ENCODE results near the gene FEM1C.

FEM1C gene

DNA sequence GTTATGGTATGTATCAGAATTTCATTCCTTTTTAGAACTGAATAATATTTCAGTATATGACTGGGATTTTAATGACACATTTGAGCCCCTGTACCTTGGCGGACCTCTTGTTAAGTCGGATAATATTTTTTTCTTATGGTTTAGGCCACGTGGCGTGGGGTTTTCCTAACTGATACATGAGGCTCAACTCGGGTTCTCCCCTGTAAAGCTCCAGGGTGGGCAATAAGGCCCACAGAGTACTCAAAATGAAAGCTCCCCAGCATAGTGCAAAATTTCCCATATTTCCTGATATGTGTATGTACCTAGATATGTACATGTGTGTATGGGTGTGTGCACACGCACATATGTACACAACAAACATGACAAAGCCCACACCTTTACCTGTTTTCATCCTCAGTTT lies 33.2 kb upstream of the FEM1C start:
- no peak overlapping the region for H3K4me3 ChIP-seq (ENCODE audit: low read depth in 1 of 2, low read length in 2 of 2)
- H3K9me3 ChIP-seq (ENCODE audit: control insufficient read depth in 1 of 2, low read length in 2 of 2) = no peaks in the 10 kb centered on the region
- no peaks in the 10 kb centered on the region for H3K4me1 ChIP-seq (ENCODE audit: control insufficient read depth in 1 of 2, insufficient read depth in 2 of 2, low read length in 2 of 2)
- peaks cover 0 to 4% of the 10 kb centered on the region in 2 donors for H3K36me3 ChIP-seq (ENCODE audit: control insufficient read depth in 1 of 2, insufficient read depth in 2 of 2, low read length in 2 of 2)
- no peaks in the 10 kb centered on the region for H3K27me3 ChIP-seq (ENCODE audit: low read depth, low read length)
- no peak overlapping the region for H3K27ac ChIP-seq (ENCODE audit: low read length)

DNA sequence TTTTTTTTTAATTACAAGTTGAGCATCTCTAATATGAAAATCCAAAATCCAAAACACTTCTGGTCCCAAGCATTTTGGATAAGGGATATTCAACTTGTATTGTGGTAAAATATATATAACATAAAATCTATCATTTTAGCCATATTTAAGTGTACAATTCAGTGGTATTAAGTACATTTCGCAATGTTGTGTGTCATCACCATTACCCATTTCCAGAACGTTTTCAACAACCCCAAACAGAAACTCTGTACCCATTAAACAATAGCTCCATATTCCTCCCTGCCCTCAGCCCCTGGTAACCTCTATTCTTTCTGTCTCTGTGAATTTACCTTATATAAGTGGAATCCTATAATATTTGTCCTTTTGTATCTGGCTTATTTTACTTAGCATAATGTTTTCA lies 32.8 kb upstream of the FEM1C start:
- no peaks in the 10 kb centered on the region for H3K9me3 ChIP-seq (ENCODE audit: control insufficient read depth in 1 of 2, low read length in 2 of 2)
- H3K27ac ChIP-seq (ENCODE audit: low read length) = no peak overlapping the region
- peaks cover 0 to 4% of the 10 kb centered on the region in 2 donors for H3K36me3 ChIP-seq (ENCODE audit: control insufficient read depth in 1 of 2, insufficient read depth in 2 of 2, low read length in 2 of 2)
- no peaks in the 10 kb centered on the region for H3K4me1 ChIP-seq (ENCODE audit: control insufficient read depth in 1 of 2, insufficient read depth in 2 of 2, low read length in 2 of 2)
- no peaks in the 10 kb centered on the region for H3K27me3 ChIP-seq (ENCODE audit: low read depth, low read length)
- H3K4me3 ChIP-seq (ENCODE audit: low read depth in 1 of 2, low read length in 2 of 2) = no peak overlapping the region

DNA sequence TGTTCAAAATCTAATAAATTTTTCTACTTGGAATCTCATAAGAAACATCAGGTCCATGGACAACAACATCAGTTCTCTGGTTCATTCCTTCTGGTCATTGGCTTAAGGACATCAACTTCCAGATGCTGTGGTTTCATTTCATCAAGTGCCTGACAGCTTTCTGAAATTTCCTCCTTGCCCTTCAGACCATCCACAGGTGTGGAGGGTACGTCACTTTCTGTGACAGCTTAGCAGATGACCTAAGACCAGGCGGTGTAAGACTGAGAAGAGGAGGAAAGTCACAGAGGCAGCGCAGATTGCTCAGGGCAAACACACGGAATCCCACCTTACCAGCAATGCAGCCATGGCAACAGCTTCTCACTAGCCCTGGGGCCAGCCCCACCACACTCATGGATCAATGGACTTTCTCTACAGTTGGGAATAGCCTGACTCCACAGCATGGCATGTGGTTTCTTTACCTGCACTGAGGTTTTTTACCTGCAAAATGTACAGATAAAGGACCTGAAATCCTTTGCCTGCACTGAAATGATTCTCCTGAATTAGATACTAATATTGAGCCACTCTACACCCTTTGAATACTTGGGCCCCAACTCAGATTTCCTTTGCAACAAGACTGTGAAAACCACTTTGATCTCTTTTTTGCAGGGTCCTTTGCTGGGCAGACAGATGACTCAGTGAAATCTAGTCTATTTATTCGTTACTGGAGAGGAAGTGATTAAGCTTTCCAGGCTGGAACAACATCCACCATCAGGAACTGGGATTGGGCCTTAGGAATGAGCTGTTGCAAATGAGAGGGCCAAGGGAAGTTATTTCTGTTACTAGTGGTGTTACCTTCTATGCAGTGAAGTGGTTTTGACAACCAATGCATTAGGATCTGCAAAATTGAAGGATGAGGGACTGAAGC lies 30.8 kb upstream of the FEM1C start:
- H3K9me3 ChIP-seq (ENCODE audit: control insufficient read depth in 1 of 2, low read length in 2 of 2) = no peaks in the 10 kb centered on the region
- no peak overlapping the region for H3K27ac ChIP-seq (ENCODE audit: low read length)
- H3K27me3 ChIP-seq (ENCODE audit: low read depth, low read length) = no peaks in the 10 kb centered on the region
- no peak overlapping the region for H3K4me3 ChIP-seq (ENCODE audit: low read depth in 1 of 2, low read length in 2 of 2)
- no peaks in the 10 kb centered on the region for H3K4me1 ChIP-seq (ENCODE audit: control insufficient read depth in 1 of 2, insufficient read depth in 2 of 2, low read length in 2 of 2)
- H3K36me3 ChIP-seq (ENCODE audit: control insufficient read depth in 1 of 2, insufficient read depth in 2 of 2, low read length in 2 of 2) = peaks cover 0 to 4% of the 10 kb centered on the region in 2 donors

DNA sequence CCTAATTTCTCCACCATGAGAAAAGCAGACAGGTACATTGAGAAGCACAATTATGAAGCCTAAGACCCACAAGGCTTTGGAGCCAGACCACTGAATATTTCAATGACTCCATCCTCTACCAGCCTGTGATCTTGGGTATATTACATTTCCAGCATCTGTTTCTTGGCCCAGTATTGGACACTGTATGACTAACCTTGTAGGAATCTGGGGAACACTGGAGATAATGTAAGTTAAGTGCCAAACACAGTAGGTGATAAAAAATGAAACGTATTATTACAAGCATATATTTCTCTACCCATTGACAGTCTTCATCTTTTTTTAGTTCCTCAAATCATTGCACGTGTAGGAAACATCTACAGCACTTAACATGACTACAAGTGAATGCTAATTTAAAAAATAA lies 28.6 kb upstream of the FEM1C start:
- H3K36me3 ChIP-seq (ENCODE audit: control insufficient read depth in 1 of 2, insufficient read depth in 2 of 2, low read length in 2 of 2) = peaks cover 0 to 4% of the 10 kb centered on the region in 2 donors
- no peaks in the 10 kb centered on the region for H3K4me1 ChIP-seq (ENCODE audit: control insufficient read depth in 1 of 2, insufficient read depth in 2 of 2, low read length in 2 of 2)
- H3K27ac ChIP-seq (ENCODE audit: low read length) = no peak overlapping the region
- no peaks in the 10 kb centered on the region for H3K9me3 ChIP-seq (ENCODE audit: control insufficient read depth in 1 of 2, low read length in 2 of 2)
- no peak overlapping the region for H3K4me3 ChIP-seq (ENCODE audit: low read depth in 1 of 2, low read length in 2 of 2)
- H3K27me3 ChIP-seq (ENCODE audit: low read depth, low read length) = no peaks in the 10 kb centered on the region

DNA sequence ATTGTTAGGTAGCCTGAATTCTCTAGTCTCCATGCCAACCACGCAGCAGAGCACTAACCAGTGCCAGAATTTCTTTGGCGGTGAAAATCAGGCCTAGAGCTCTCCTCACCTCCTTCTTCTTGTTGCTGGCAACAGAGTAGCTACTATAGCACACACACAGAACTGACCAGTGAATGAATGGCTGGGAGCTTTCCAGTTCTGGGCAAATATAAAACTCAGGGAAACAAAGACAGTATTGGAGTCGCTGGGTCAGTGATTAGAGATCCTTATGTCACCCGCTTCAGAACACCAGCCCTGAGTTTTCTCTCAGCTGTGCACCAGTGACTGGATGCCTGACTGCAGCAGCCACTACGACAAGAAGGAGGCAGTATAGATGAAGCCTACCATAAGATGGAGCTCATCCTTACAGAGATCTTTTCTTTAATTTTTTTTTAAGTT lies 26.9 kb upstream of the FEM1C start:
- no peak overlapping the region for H3K27ac ChIP-seq (ENCODE audit: low read length)
- no peaks in the 10 kb centered on the region for H3K4me1 ChIP-seq (ENCODE audit: control insufficient read depth in 1 of 2, insufficient read depth in 2 of 2, low read length in 2 of 2)
- no peaks in the 10 kb centered on the region for H3K9me3 ChIP-seq (ENCODE audit: control insufficient read depth in 1 of 2, low read length in 2 of 2)
- H3K4me3 ChIP-seq (ENCODE audit: low read depth in 1 of 2, low read length in 2 of 2) = no peak overlapping the region
- no peaks in the 10 kb centered on the region for H3K36me3 ChIP-seq (ENCODE audit: control insufficient read depth in 1 of 2, insufficient read depth in 2 of 2, low read length in 2 of 2)
- no peaks in the 10 kb centered on the region for H3K27me3 ChIP-seq (ENCODE audit: low read depth, low read length)

DNA sequence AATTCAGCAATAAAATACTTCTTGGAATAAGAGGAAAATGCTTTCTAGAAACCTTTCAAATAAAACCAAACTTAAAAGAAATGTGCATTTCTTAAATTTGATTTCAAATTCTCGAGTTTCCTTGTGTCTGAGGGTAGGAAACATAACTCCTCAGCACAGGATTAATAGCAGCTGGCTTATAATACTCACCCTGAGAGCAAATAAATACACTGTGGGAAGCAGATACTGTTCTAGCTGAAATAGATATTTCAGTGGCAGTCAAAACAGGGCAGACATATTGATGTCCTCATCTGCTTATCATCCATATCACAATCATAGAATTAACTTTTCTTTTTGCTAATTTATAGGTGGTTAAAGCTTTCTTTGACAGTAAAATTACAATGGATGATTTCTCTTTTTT lies 24.1 kb upstream of the FEM1C start:
- Histone ChIP-seq H3K4me1 (ENCODE audit: control insufficient read depth in 1 of 2, insufficient read depth in 2 of 2, low read length in 2 of 2) (no peaks in the 10 kb centered on the region), H3K27ac (ENCODE audit: low read length) (no peak overlapping the region), H3K4me3 (ENCODE audit: low read depth in 1 of 2, low read length in 2 of 2) (no peak overlapping the region), H3K36me3 (ENCODE audit: control insufficient read depth in 1 of 2, insufficient read depth in 2 of 2, low read length in 2 of 2) (no peaks in the 10 kb centered on the region), H3K9me3 (ENCODE audit: control insufficient read depth in 1 of 2, low read length in 2 of 2) (no peaks in the 10 kb centered on the region), H3K27me3 (ENCODE audit: low read depth, low read length) (no peaks in the 10 kb centered on the region)

DNA sequence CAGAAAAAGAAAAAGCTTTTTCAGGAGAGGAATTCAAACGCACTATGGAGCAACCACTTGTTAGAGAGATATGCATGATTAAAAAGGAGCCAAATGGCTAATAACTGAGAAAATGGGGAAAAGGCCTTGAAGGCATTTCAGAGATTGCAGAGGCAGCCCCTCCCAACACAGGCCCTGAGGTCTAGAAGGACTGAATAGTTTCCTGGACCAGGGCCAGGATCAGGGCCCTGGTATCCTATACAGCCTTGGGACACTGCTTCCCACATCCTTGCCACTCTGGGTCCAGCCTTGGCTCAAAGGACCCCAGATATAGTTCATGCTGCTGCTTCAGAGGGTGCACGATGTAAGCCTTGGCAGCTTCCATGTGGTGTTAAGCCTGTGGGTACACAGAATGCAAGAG lies 20.7 kb upstream of the FEM1C start:
- Histone ChIP-seq H3K9me3 (ENCODE audit: control insufficient read depth in 1 of 2, low read length in 2 of 2) (no peaks in the 10 kb centered on the region), H3K36me3 (ENCODE audit: control insufficient read depth in 1 of 2, insufficient read depth in 2 of 2, low read length in 2 of 2) (no peaks in the 10 kb centered on the region), H3K4me1 (ENCODE audit: control insufficient read depth in 1 of 2, insufficient read depth in 2 of 2, low read length in 2 of 2) (no peaks in the 10 kb centered on the region), H3K27me3 (ENCODE audit: low read depth, low read length) (no peaks in the 10 kb centered on the region), H3K27ac (ENCODE audit: low read length) (no peak overlapping the region), H3K4me3 (ENCODE audit: low read depth in 1 of 2, low read length in 2 of 2) (no peak overlapping the region)

DNA sequence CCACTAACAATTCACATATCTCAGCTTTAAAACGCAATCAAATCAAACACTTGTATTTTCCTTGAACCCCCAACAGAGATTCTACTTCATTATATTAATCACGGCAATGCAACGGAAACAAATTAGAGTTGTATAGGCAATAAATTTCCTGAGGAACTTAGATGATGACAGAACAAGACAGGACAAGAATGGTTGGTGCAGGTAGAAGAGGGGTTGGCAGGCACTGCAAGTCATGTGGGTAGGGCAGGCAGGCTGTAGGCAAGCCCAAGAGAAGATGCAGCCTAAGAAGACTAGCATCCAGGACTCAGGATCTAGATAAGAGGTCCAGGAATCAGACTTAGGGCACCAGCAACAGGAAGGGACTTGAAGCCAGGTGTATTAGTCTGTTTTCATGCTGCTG lies 16.6 kb upstream of the FEM1C start:
- no peaks in the 10 kb centered on the region for H3K27me3 ChIP-seq (ENCODE audit: low read depth, low read length)
- no peaks in the 10 kb centered on the region for H3K36me3 ChIP-seq (ENCODE audit: control insufficient read depth in 1 of 2, insufficient read depth in 2 of 2, low read length in 2 of 2)
- H3K4me1 ChIP-seq (ENCODE audit: control insufficient read depth in 1 of 2, insufficient read depth in 2 of 2, low read length in 2 of 2) = no peaks in the 10 kb centered on the region

DNA sequence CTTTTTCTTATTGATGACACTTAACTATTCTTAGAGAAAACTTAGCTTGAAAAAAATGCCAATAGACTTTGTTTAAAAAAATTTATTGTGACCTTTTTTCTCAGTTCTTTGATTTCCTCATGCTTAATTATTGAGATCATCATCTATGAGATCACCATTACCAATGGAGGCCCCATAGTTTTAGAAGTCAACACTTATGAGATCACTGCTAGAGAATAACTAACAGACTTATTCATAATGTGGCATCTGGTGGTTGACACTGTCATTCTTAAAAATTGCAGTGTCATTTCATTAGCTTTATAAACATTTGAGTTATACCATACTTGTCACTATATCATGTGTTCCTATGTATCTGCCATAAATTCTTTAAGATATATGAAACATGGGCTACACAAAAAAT lies 14.9 kb upstream of the FEM1C start:
- H3K4me1 ChIP-seq (ENCODE audit: control insufficient read depth in 1 of 2, insufficient read depth in 2 of 2, low read length in 2 of 2) = no peaks in the 10 kb centered on the region
- no peaks in the 10 kb centered on the region for H3K9me3 ChIP-seq (ENCODE audit: control insufficient read depth in 1 of 2, low read length in 2 of 2)
- H3K27me3 ChIP-seq (ENCODE audit: low read depth, low read length) = no peaks in the 10 kb centered on the region
- no peaks in the 10 kb centered on the region for H3K36me3 ChIP-seq (ENCODE audit: control insufficient read depth in 1 of 2, insufficient read depth in 2 of 2, low read length in 2 of 2)
- H3K27ac ChIP-seq (ENCODE audit: low read length) = no peak overlapping the region
- no peak overlapping the region for H3K4me3 ChIP-seq (ENCODE audit: low read depth in 1 of 2, low read length in 2 of 2)

More for the DNA sequence above, 16.6 kb upstream of the FEM1C start:
- H3K4me3 ChIP-seq (ENCODE audit: low read depth in 1 of 2, low read length in 2 of 2) = no peak overlapping the region
- no peak overlapping the region for H3K27ac ChIP-seq (ENCODE audit: low read length)
- no peaks in the 10 kb centered on the region for H3K9me3 ChIP-seq (ENCODE audit: control insufficient read depth in 1 of 2, low read length in 2 of 2)

DNA sequence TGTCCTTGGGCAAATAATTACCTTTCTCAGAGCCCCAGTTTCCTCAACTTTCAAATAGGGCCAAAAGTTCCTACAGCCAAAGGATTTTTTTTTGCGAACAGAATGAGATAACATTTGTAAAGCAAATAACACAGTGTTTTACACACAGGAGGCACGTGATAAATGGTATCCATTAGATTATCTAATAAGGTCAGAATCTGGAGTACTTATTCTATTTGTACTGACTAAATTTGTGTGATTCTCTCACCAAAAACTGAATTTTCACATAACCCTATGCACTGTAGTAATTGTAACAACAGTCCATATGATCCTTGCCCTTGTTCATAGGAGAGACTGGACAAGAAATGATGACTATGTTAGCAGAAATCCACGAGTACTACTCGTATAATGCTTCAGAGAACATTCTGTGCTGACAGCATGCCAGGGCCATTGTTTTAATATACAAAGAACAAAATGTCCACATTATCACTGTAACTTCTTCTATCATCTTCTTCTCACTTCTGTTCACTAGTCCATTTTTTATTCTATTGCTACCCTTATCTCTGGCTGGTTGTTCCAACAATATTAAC lies 13.9 kb upstream of the FEM1C start:
- H3K27me3 ChIP-seq (ENCODE audit: low read depth, low read length) = no peaks in the 10 kb centered on the region
- H3K36me3 ChIP-seq (ENCODE audit: control insufficient read depth in 1 of 2, insufficient read depth in 2 of 2, low read length in 2 of 2) = no peaks in the 10 kb centered on the region
- H3K9me3 ChIP-seq (ENCODE audit: control insufficient read depth in 1 of 2, low read length in 2 of 2) = no peaks in the 10 kb centered on the region
- no peak overlapping the region for H3K27ac ChIP-seq (ENCODE audit: low read length)
- no peaks in the 10 kb centered on the region for H3K4me1 ChIP-seq (ENCODE audit: control insufficient read depth in 1 of 2, insufficient read depth in 2 of 2, low read length in 2 of 2)
- H3K4me3 ChIP-seq (ENCODE audit: low read depth in 1 of 2, low read length in 2 of 2) = no peak overlapping the region

DNA sequence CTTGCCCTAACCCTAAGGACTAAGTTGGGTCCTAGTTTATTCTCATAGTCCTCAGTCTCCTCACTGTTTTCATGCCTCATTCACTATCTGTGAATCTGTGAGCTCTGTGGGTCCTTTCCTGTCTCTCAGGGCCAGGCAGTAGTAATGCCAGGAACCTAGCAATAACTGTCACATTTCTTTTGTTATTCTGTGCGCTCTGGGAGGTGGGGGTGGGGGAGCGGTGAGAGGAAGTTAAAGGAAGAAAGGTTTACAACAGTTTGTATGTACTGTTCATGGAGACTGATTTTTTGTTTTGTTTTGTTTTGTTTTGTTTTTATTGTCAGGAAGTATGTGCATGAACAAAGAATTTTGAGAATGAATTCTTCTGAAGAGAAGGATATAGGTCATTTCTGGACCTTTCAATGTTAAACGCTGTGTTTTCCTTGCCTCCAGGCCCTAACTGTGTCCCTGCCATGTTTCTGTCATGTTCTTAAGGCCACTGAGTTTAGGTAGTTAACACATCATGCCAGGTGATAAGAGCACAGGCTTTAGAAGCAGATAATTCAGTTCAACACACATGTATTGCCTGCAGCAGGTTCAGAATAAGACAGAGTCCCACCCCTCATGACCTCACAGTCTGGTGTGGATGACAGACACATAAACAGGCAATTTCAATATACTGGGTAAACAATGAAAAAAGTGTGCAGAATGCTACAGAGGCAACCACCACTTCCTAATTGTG lies 13.3 kb upstream of the FEM1C start:
- Histone ChIP-seq H3K27ac (ENCODE audit: low read length) (no peak overlapping the region), H3K4me3 (ENCODE audit: low read depth in 1 of 2, low read length in 2 of 2) (no peak overlapping the region), H3K9me3 (ENCODE audit: control insufficient read depth in 1 of 2, low read length in 2 of 2) (no peaks in the 10 kb centered on the region), H3K36me3 (ENCODE audit: control insufficient read depth in 1 of 2, insufficient read depth in 2 of 2, low read length in 2 of 2) (no peaks in the 10 kb centered on the region), H3K4me1 (ENCODE audit: control insufficient read depth in 1 of 2, insufficient read depth in 2 of 2, low read length in 2 of 2) (no peaks in the 10 kb centered on the region), H3K27me3 (ENCODE audit: low read depth, low read length) (no peaks in the 10 kb centered on the region)

Data from muscle layer of duodenum (tissue), 2 donors.